ENCODE measurements around the gene ZPLD1.

- no peak for TF ChIP-seq CTCF (IDR thresholded peaks at IDR 0.05)
- TF ChIP-seq POLR2A (IDR thresholded peaks at IDR 0.05): no peak
Observed at GRCh38 chr3:102511168-102511567, 76.4 kb downstream of the ZPLD1 start.

Measured in adrenal gland (tissue), 5 donors.